Activated CD4-positive, alpha-beta T cell treated with anti-CD3 and anti-CD28 coated beads for 4 hours (primary cell): Measurements from ENCODE around the gene FBXO28.
"Not testable (repeated sequence)": the region's sequence is repeated elsewhere in the genome, so short reads cannot be mapped to it uniquely, and the experiment has no call there.

Source experiments
- DNase-seq, 2 donors: peaks; one replicate each; pipeline ENCODE4 v3.0.0-alpha.2; 2020

The FBXO28 gene

DNA sequence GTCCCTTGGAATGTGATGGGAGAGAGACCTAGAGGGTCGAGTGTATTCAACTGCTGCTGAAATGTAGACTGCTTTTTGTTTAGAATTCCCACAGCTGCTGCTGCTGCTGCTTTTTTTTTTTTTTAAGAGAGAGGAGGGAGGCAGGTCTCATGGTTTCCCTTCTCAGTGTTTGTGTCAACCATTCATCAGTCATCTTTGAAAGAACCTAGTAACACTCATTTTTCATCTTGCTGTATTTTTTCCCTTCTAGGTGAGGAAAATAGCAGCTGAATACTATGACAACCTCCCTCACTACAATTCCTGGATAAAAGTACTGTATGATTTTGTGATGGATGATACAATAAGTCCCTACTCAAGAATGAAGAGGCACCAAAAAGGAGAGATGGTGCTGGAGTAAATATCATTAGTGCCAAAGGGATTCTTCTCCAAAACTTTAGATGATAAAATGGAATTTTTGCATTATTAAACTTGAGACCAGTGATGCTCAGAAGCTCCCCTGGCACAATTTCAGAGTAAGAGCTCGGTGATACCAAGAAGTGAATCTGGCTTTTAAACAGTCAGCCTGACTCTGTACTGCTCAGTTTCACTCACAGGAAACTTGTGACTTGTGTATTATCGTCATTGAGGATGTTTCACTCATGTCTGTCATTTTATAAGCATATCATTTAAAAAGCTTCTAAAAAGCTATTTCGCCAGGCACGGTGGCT, 78.3 kb downstream of the FBXO28 start:
- no peak for DNase-seq

DNA sequence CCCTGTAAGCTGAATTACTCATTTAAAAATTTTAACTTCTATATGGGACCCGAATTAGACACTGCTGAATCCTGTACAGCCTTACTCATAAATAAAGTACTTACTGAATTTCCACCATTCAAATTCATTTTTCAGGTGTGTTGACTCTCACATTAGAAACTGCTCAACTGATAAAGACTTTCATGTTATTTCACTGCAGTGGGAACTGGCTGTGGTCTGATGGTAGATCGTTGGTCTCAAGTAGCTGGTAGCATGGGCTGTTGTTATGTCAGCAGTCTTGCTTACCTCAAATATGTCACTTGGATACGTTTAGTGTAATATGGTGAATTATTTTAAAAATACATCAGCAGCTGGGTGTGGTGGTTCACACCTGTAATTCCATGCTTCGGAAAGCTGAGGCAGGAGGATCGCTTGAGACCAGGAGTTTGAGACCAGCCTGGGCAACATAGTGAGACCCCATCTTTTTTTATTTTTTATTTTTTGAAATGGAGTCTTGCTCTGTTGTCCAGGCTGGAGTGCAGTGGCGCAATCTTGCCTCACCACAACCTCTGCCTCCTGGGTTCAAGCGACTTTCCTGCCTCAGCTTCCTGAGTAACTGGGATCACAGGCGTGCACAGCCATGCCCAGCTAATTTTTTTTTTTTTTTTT, 79.5 kb downstream of the FBXO28 start:
- no peak for DNase-seq

DNA sequence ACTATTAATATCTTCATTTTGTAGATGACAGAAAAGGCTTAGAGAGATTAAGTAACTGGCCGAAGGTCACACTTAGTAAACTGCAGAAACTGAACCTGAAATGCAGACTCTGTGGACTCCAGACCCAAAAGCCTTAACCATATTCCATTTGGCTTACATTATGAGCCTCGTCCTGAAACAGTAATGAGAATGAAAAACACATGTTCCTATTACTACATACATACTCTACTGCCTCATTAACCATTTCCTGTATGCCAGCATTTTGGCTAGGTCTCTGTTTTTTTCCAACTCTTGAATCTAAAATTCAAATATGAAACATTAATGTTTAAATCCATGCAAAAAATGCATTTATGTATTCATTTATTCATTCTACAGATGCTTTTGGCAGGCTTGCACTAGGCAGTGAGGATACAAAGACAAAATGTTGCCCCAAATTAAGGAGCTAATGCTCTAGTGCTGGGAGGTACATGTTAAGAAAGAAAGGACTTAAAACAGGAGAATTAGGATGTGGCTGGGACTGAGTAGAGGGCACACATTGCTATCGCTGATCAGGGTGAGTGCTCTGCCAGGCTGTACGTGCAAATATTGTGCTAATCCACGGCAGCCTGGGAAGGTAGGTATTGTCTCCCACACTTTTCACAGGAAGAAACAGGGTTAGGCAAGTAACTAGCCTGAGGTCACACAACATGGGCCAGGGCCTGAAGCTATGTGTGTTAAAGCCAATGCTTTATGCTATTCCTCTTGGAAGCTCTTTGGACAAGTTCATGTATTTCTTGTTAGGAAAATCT, 83.1 kb downstream of the FBXO28 start:
- DNase-seq, result no peak

DNA sequence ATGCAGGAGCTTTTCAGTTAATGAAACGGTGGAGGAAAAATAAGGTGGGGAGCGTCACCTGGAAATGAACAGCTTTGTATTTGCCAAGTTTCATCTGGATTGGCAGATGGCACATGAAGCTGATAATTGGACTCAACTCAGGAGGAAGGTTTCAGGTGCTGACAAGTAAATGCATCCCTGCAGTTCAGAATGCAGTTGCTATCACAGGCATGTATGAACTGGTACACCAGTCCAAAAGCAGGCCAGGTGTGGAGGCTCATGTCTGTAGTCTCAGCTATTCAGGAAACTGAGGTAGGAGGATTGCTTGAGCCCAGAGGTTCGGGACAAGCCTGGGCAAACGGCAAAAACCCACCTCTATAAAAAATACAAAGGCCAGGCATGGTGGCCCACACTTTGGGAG, 84.7 kb downstream of the FBXO28 start:
- no peak for DNase-seq

DNA sequence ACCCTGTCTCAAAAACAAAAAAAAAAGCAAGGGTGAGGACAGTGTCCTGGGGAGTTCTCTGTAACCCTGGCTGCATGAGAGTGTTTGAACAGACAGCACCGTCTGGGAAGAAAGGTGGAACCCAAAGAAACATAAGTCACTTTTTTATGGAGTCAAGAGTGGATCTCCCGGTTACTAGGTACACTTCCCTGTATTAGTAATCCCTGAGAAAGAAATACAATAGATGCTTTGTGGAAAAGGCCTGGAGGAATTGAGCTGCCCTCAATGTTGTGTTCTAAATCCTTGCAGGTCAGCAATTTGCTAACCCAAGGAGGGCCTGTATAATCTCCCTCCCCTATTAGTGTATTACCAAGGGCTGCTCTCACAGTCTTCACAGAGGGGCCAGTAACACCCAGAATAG, 85.8 kb downstream of the FBXO28 start:
- no peak for DNase-seq

DNA sequence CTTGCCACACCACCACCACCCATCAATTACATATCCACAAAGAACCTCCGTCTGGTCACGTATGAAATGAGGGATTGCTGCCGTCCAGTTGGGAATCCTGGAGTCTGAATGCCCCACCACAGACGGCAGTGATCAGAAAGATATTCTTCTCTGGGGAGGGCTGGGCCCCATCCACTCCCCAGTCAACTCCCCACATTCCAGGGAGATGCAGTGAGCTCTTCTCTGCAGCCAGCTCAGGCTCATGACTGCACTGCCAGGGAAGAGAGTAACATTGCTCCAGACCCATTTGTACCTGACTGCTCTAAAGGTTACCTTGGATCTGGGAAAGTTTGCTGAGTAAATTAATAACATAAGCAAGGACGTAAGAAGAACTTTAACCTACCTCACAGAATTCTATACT, 87.5 kb downstream of the FBXO28 start:
- DNase-seq, result no peak

DNA sequence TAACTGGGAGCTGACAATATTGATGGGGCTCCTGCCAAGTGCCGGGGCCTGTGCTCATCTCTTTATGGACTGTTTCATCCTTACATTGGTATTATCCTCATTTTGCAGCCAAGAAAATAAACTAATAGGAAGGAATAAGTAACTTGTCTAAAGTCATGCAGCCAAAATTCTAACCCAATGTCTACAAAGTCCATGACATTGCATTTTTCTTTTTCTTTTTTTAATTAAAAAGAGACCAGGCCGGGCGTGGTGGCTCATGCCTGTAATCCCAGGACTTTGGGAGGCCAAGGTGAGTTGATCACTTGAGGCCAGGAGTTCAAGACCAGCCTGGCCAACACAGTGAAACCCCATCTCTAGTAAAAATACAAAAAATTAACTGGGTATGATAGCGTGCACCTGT, 87.9 kb downstream of the FBXO28 start:
- no peak for DNase-seq

DNA sequence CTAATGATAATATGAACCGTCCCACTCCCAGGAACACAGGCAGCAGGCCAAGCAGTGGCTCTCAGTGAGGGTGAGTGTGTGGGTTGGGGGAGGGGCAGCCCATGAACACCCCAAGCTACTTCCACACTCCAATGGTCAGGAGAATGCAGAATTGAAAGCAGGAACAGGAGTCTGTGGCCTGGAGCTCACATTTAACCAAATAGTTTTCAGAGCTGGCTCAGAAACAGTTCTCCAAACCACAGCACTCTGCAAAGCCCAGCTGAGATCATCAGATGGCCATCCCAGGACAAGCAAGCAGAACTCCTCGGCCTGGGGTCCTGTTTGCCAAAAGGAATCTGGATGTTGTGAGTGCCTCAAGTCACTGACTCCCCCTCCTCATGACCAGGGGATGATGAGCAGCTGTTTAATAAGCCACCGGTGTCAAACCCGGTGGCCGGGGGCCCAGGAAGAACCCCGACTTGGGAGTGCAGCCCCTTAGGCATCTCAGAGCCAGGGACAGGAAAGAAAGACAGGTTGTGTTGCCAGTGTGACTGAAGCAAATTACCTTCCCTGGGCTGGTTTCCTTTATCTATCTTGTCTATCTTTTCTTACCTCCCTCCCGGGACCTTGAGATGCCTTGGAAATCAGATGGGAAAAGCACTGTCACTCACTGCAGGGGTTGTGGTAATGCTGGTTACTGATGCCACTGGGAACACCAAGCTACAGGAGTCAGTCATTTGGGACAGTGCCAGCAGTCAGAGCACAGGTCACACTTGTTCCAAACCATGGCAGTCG, 89.5 kb downstream of the FBXO28 start:
- DNase-seq, result no peak

DNA sequence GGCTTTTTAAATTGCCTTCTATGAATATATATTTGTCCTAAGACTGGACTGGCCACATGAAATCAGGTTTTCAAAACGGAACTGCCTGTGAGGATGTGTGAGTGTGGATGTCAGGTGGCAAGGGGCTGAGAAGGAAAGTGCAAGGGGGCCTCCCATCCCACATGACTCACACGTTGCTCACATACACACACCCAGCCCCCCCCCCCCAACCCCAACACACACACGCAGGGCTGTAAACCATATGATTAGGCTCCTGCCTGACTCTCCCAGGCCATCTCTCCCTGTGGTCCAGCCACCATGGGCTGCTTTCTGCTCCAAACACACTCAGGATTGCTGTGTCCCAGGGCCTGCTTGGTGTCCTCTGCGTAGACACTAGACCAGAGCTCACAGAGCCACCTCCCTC, 91.5 kb downstream of the FBXO28 start:
- peak; percentile 8 to 14 for DNase-seq

DNA sequence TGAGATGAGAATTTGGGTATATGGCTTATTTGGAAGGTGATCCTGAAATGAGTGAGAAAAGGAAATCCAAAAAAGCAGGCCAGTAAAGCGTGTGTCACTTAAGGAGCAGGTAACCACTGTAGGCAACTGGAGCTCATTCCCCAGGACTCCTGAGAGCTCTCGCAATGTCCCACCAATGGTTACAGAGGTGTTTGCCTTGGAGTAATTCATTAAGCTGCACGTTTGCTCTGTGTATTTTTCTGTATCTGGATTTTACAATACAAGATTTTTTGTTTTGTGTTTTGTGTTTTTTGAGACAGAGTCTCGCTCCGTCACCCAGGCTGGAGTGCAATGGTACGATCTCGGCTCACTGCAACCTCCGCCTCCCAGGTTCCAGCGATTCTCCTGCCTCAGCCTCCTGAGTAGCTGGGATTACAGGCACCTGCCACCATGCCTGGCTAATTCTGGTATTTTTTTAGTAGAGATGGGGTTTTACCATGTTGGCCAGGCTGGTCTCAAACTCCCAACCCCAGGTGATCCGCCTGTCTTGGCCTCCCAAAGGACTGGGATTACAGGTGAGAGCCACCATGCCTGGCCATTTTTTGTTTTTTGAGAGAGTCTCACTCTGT, 92.1 kb downstream of the FBXO28 start:
- not testable (repeated sequence) for DNase-seq

DNA sequence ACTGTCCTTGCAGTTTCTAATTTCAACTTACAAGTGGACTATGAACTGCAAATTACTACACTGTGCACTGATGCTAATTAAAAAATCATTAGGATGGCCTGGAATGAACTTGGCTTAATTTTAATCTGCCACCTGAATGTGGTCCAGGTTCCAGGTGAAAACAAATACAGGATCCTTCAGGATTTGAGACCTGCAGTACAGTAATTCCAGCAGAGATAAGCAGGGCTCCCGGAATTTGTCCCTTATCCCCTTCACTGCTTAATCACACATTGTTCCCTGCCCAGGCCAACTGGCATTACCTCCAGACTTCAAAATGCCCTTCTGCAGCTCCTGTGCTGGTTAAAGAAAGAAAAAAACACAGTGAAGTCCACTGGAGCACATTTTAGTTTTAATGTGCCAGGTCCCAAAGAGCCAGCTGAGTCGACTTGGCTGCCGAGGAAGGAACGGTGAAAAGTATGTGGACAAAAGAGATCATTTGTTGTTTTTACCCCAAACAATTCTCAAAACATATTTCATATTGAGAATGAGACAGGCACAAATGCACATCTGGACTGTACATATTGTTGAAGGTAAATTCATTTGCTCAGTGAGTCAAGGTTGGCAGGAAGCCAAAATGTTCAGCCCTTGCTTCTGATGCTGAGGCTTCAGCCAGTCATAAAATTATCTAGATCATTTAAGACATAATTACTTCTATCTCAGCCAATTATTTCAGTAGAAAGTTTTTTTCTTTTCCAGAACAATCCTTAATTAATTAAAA, 97.5 kb downstream of the FBXO28 start:
- no peak for DNase-seq
